Muscle layer of duodenum (tissue), 2 donors: ENCODE results near the gene MND1.

Experiments
- H3K27ac ChIP-seq: one replicate; pipeline ENCODE4 v1.7.0; 2013; ENCODE audit warnings: mild to moderate bottlenecking, low read length
- H3K27me3 ChIP-seq: one replicate; pipeline ENCODE4 v1.7.0; 2013; ENCODE audit warnings: low read depth, mild to moderate bottlenecking, control low read depth, low read length
- H3K36me3 ChIP-seq, 2 donors: one replicate each; pipeline ENCODE4 v1.7.0; 2013; ENCODE audit warnings: low read length in 2 of 2, control low read depth in 1 of 2, mild to moderate bottlenecking in 1 of 2; ENCODE audit not compliant: insufficient read depth in 2 of 2, control insufficient read depth in 1 of 2
- H3K4me1 ChIP-seq, 2 donors: one replicate each; pipeline ENCODE4 v1.7.0; 2013; ENCODE audit warnings: low read length in 2 of 2, mild to moderate bottlenecking in 2 of 2, control low read depth in 1 of 2, moderate library complexity in 1 of 2; ENCODE audit not compliant: insufficient read depth in 2 of 2, control insufficient read depth in 1 of 2
- H3K4me3 ChIP-seq, 2 donors: one replicate each; pipeline ENCODE4 v1.7.0; 2013; ENCODE audit warnings: low read length in 2 of 2, low read depth in 1 of 2, mild to moderate bottlenecking in 1 of 2
- H3K9me3 ChIP-seq, 2 donors: one replicate each; pipeline ENCODE4 v1.7.0; 2013; ENCODE audit warnings: low read length in 2 of 2, control low read depth in 1 of 2, mild to moderate bottlenecking in 1 of 2; ENCODE audit not compliant: control insufficient read depth in 1 of 2
- donor health status: healthy.

MND1 gene

GRCh38 chr4:153347117-153347516 is 2.6 kb downstream of the MND1 start:
- Histone ChIP-seq H3K27me3 (no peaks in the 10 kb centered on the region), H3K4me3 (no peak overlapping the region), H3K36me3 (no peaks in the 10 kb centered on the region), H3K4me1 (no peaks in the 10 kb centered on the region), H3K9me3 (no peaks in the 10 kb centered on the region), H3K27ac (no peak overlapping the region)

GRCh38 chr4:153348006-153348405 is 3.5 kb downstream of the MND1 start:
- H3K27ac ChIP-seq, result no peak overlapping the region
- H3K27me3 ChIP-seq, result no peaks in the 10 kb centered on the region

GRCh38 chr4:153349206-153349805 is 4.8 kb downstream of the MND1 start:
- Histone ChIP-seq H3K9me3 (no peaks in the 10 kb centered on the region), H3K4me3 (no peak overlapping the region), H3K36me3 (no peaks in the 10 kb centered on the region), H3K27ac (no peak overlapping the region), H3K27me3 (no peaks in the 10 kb centered on the region), H3K4me1 (no peaks in the 10 kb centered on the region)

More at GRCh38 chr4:153348006-153348405, 3.5 kb downstream of the MND1 start:
- no peaks in the 10 kb centered on the region for H3K36me3 ChIP-seq
- no peaks in the 10 kb centered on the region for H3K4me1 ChIP-seq
- no peak overlapping the region for H3K4me3 ChIP-seq
- H3K9me3 ChIP-seq, result no peaks in the 10 kb centered on the region

GRCh38 chr4:153362184-153362583 is 17.7 kb downstream of the MND1 start:
- Histone ChIP-seq H3K36me3 (no peaks in the 10 kb centered on the region), H3K4me3 (no peak overlapping the region), H3K27ac (no peak overlapping the region), H3K9me3 (no peaks in the 10 kb centered on the region), H3K4me1 (no peaks in the 10 kb centered on the region), H3K27me3 (no peaks in the 10 kb centered on the region)

GRCh38 chr4:153364061-153364460 is 19.6 kb downstream of the MND1 start:
- Histone ChIP-seq H3K9me3 (no peaks in the 10 kb centered on the region), H3K27ac (no peak overlapping the region), H3K4me3 (no peak overlapping the region), H3K27me3 (no peaks in the 10 kb centered on the region), H3K4me1 (no peaks in the 10 kb centered on the region), H3K36me3 (no peaks in the 10 kb centered on the region)

- H3K27me3 ChIP-seq, result no peaks in the 10 kb centered on the region
Observed at GRCh38 chr4:153365003-153365402, 20.5 kb downstream of the MND1 start.

GRCh38 chr4:153366486-153366885 is 22.0 kb downstream of the MND1 start:
- no peaks in the 10 kb centered on the region for H3K27me3 ChIP-seq

More at GRCh38 chr4:153365003-153365402, 20.5 kb downstream of the MND1 start:
- Histone ChIP-seq H3K4me1 (no peaks in the 10 kb centered on the region), H3K4me3 (no peak overlapping the region), H3K36me3 (no peaks in the 10 kb centered on the region), H3K27ac (no peak overlapping the region), H3K9me3 (no peaks in the 10 kb centered on the region)

GRCh38 chr4:153367092-153367491 is 22.6 kb downstream of the MND1 start:
- Histone ChIP-seq H3K4me3 (no peak overlapping the region), H3K27me3 (no peaks in the 10 kb centered on the region), H3K9me3 (no peaks in the 10 kb centered on the region), H3K27ac (no peak overlapping the region), H3K36me3 (no peaks in the 10 kb centered on the region), H3K4me1 (no peaks in the 10 kb centered on the region)

More at GRCh38 chr4:153366486-153366885, 22.0 kb downstream of the MND1 start:
- H3K4me1 ChIP-seq, result no peaks in the 10 kb centered on the region
- H3K9me3 ChIP-seq, result no peaks in the 10 kb centered on the region
- H3K27ac ChIP-seq, result no peak overlapping the region
- H3K4me3 ChIP-seq, result no peak overlapping the region
- no peaks in the 10 kb centered on the region for H3K36me3 ChIP-seq

GRCh38 chr4:153369021-153369420 is 24.5 kb downstream of the MND1 start:
- no peak overlapping the region for H3K27ac ChIP-seq
- H3K9me3 ChIP-seq, result no peaks in the 10 kb centered on the region
- H3K27me3 ChIP-seq, result no peaks in the 10 kb centered on the region
- no peaks in the 10 kb centered on the region for H3K36me3 ChIP-seq
- H3K4me3 ChIP-seq, result no peak overlapping the region
- no peaks in the 10 kb centered on the region for H3K4me1 ChIP-seq

GRCh38 chr4:153371701-153372234 is 27.3 kb downstream of the MND1 start:
- Histone ChIP-seq H3K4me3 (no peak overlapping the region), H3K36me3 (no peaks in the 10 kb centered on the region), H3K27me3 (no peaks in the 10 kb centered on the region), H3K4me1 (no peaks in the 10 kb centered on the region), H3K27ac (no peak overlapping the region), H3K9me3 (no peaks in the 10 kb centered on the region)

- no peaks in the 10 kb centered on the region for H3K4me1 ChIP-seq
- H3K4me3 ChIP-seq, result no peak overlapping the region
- no peak overlapping the region for H3K27ac ChIP-seq
- H3K36me3 ChIP-seq, result no peaks in the 10 kb centered on the region
- H3K27me3 ChIP-seq, result no peaks in the 10 kb centered on the region
- no peaks in the 10 kb centered on the region for H3K9me3 ChIP-seq
Observed at GRCh38 chr4:153372967-153373562, 28.6 kb downstream of the MND1 start.

GRCh38 chr4:153374442-153374841 is 30.0 kb downstream of the MND1 start:
- H3K27me3 ChIP-seq, result no peaks in the 10 kb centered on the region
- H3K36me3 ChIP-seq, result no peaks in the 10 kb centered on the region
- no peaks in the 10 kb centered on the region for H3K4me1 ChIP-seq

More at GRCh38 chr4:153374442-153374841, 30.0 kb downstream of the MND1 start:
- Histone ChIP-seq H3K4me3 (no peak overlapping the region), H3K9me3 (no peaks in the 10 kb centered on the region), H3K27ac (no peak overlapping the region)
